Measurements from ENCODE around the gene TEC.

TEC gene

GRCh38 chr4:48153791-48154550, 115.7 kb downstream of the TEC start:
- DNase-seq: no peak

GRCh38 chr4:48152259-48152658, 117.4 kb downstream of the TEC start:
- DNase-seq: no peak

DNA sequence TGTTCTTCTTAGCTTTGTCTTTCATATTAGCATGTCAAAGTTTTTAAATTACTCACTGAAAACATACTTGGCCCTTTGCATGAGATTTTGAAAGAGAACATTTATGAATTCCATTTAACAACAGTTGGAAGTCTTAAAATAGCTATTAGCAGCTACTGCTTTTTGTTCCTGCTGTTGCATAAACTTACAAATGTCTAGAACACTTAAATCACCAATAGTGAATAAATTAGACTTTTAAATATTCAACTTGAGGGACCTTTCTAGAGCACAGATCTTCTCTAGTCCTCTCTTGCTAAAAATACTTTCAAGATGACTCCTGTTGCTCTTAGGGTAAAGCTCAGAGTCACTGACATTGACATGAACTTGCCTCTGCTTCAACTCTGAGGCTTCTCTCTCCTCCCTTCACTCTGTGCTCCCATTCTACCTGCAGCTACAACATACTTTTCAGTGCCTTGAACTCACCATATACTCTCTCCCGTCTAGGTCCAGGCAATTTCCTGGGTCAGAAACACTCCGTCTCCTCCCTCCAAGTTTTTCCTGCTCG, 119.7 kb downstream of the TEC start:
- DNase-seq: no peak

GRCh38 chr4:48147621-48148020, 122.0 kb downstream of the TEC start:
- DNase-seq: no peak

GRCh38 chr4:48141048-48141447, 128.6 kb downstream of the TEC start:
- DNase-seq: peak; percentile 22

DNA sequence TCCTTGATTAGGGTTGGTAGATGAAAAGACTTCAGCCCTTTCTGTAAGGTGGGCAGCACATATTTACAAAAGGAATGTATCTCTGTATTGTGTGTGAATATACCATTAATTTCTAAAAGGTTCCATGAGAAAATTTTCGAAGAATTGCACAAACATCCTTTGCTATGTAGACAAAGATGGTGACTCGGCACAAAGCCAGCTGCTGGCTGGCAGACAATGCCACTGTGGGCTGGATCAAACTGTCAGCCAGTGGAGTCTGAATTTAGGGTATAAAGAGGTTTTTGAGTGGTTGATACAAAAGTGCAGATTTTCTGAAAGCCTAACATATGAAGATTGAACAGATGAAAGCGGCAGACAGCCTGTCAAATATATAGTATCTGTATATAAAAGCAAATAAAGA, 129.9 kb downstream of the TEC start:
- no peak for DNase-seq

DNA sequence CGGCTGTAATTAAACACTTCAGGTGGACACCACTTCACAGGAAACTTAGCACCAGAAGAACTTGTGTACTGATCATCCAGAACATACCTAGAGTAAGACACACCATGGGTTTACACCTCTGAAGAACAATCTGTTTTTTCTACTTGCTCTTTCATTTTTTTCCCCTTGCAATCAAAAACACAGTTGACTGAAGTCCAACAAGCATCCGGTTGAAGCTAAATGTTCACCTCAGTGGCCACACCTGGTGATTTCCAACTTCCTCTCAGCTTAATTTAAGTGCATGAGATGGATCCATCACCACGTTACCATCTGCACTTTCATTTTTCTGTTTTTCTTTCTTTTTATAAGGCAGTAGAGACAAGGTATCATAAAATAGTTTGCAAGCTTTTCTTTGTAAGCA, 130.7 kb downstream of the TEC start:
- DNase-seq: no peak

- no peak for DNase-seq
Measured at GRCh38 chr4:48138511-48138910, 131.1 kb downstream of the TEC start.

- DNase-seq: no peak
Measured at GRCh38 chr4:48137846-48138245, 131.8 kb downstream of the TEC start.

DNA sequence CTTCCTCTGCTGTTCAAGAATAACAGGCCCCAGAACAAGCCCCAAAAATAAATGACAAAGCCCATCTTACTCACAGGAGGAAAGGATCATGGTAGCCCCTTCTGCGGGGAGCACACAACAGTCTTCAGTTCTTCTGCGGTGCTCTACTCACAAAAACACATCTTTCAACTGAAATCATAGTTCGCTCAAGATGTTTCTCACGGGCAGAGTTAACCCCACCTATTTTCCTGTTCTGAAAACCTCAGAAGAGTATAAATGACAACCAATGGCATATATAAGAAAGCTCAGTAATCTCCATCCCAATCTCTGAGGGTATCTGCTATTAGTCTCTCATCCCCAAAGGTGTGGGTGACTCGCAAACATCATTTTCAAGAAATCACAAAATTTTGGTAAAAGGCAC, 135.6 kb downstream of the TEC start, which contains the start of gene TXK:
TSS of gene TXK (minus strand) at position 170 of the 400 bp plus-strand sequence. CDS start at position 90, 80 bp downstream.
- DNase-seq: no peak

DNA sequence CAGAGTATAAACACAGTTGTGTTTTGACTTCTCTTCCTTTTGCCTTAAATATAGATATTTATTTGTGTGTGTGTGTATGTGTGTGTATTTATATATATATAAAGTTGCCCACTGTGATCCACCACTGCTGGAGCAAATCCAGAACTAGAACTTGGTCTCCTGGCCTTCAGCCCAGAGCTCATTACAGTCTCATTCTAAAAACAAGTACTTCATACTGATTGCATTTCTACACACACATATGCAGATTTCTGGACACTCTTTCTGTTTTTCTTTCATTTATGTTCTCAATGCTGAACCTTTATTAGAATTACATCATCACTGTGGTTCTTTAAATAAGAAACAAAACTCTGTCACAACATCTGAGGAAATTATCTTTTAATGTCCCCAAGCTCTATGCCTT, 136.0 kb downstream of the TEC start:
- no peak for DNase-seq

GRCh38 chr4:48131736-48132135, 137.9 kb downstream of the TEC start:
- DNase-seq: no peak

GRCh38 chr4:48130100-48130499, 139.5 kb downstream of the TEC start:
- DNase-seq: no peak

DNA sequence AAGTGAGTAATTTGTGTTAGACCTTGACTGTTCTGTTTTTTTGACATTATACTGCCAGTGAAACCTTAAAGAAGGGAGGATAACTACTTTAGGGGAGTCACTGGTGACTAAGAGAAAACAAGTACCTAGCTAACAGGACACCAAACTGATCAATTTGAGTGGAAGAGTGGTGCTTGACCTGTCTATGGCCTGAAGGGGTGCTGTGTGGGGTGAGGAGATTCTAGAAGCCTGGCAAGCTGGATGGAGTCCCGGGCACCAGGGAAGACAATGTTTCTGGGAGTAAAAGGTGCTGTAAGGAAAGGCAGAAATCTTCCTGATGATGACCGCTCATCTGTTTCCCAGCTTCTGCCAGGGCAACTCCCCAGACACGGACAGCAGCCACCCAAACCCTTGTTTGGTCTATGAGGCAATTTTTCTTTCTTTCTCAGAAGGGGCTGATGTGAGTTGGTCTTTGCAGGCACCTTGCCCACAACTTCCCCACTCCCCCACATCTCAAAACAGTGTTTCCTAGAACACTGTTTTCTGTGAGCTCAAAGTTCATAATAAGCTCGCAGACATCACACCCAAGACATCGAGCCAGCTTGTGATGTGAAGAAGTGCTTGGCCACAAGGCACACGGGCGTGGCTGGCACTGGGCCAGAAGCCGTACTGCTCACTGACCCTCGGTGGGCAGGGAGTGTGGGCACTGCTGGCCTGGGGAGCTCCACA, 140.2 kb downstream of the TEC start:
- no peak for DNase-seq

GRCh38 chr4:48127682-48128404, 141.8 kb downstream of the TEC start:
- DNase-seq: no peak

DNA sequence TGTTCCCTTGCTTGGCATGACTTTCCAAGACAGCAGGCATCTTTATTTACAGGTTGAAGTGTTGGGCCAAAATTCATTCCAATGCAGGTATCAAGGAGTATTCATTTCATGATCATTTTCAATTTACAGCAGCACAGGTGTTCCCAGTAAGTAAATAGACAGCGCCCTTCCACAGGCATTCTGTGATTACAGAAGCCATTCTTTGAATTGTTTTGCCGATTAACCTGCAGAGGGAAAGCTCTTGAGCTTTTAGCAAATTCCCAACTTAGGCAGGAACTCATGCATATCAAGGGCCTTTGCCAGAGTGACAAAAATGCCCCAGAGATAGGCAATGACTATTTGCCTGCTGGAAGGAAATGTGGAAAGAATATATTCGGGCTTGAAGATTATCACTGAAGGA, 142.4 kb downstream of the TEC start:
- no peak for DNase-seq

GRCh38 chr4:48126621-48127020, 143.0 kb downstream of the TEC start:
- no peak for DNase-seq

GRCh38 chr4:48124870-48125269, 144.8 kb downstream of the TEC start:
- no peak for DNase-seq

- DNase-seq: no peak
Measured at GRCh38 chr4:48122756-48123155, 146.9 kb downstream of the TEC start.

DNA sequence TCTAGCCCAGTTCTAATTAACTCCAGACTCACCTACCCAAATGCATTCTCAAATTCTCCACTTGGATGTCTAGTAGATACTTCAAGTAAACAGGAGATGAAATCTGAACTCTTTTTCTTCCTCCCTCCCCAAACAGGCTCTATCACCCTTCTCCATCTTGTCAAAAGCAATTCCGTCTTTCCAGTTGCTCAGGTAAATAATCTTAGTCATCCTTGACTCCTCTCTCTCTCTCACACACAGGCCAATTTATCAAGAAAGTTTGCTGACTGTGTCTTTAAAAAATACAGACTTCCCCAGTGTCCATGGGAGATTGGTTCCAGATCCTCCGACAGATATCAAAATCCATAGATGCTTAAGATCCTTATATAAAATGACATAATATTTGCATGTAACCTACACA, 148.5 kb downstream of the TEC start:
- no peak for DNase-seq

DNA sequence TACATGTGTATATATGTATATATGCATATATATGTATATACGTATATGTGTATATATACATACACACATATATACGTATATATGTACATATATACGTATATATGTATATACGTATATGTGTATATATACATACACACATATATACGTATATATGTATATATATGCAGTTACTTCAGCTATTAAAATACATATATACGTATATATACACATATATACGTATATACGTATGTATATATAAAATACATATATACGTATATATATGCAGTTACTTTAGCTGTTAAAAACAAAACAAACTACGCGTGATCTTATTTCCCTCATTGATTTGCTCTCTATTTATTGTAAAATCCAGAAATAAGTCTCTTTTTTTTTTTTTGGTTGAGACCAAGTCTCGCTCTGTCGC, 149.5 kb downstream of the TEC start:
- no peak for DNase-seq

DNA sequence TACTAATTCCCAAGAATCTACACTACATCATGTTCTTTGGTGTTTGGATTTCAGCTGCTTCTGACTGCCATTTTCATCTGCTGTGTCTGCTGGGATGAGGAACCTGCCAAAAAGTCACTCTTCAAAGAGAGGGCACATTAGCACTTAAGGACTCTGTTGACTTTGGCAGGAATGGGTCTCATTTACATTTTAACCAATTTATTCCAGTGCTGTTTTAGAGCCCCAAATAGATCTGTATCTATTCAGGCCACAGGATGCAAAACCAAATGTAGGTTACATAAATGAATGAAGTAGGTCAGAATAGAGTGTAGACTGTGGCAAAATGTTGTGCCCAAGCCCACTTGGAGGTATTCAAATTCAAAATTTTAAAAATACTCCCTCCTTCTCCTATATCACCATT, 150.0 kb downstream of the TEC start:
- DNase-seq: no peak

- DNase-seq: no peak
Measured at GRCh38 chr4:48118081-48118480, 151.6 kb downstream of the TEC start.

DNA sequence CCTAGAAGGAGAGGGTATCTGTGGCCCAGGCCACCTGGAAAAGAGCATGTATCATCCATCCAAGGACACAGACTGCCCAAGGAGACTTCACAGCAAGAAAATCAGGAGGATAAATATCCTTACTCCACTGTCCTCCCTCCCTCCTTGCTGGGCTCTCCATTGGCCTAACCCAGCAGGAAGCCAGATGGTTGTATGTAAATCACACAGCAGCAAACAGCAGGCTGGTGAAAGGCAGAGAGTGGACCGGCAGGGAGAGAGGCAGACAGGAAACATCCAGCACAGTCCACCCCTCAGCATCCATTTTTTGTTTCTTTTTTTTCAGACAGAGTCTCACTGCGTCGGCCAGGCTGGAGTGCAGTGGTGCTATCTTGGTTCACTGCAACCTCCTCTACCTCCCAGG, 153.1 kb downstream of the TEC start:
- no peak for DNase-seq
